OCI-LY1 (cell line): ENCODE measurements around the gene CACNA1B.

ENCODE experiments used
- H2AFZ ChIP-seq: fragments of 200-600 bp; sonication (generic), shearing (Covaris generic); 2 replicates; pipeline ENCODE4 v1.6.0; 2014; ENCODE audit warnings: antibody characterized with exemption, mild to moderate bottlenecking, low read length
- H3F3A ChIP-seq: fragments of 200-600 bp; sonication (generic), shearing (Covaris generic); 2 replicates; pipeline ENCODE4 v1.6.0; 2014; ENCODE audit warnings: mild to moderate bottlenecking, antibody characterized with exemption, low read length, moderate library complexity; ENCODE audit not compliant: insufficient read depth
- H3K27ac ChIP-seq: fragments of 200-600 bp; sonication (generic); 2 replicates; pipeline ENCODE4 v1.5.1; 2014; ENCODE audit warnings: low read length, mixed run types, mild to moderate bottlenecking, low read depth; ENCODE audit not compliant: poor library complexity, severe bottlenecking
- H3K27me3 ChIP-seq: fragments of 200-600 bp; sonication (generic); 2 replicates; pipeline ENCODE4 v1.6.0; 2014; ENCODE audit warnings: antibody characterized with exemption, mild to moderate bottlenecking, low read length, moderate library complexity; ENCODE audit not compliant: insufficient read depth
- H3K36me3 ChIP-seq: fragments of 200-600 bp; sonication (generic); 2 replicates; pipeline ENCODE4 v1.6.1; 2014; ENCODE audit warnings: mild to moderate bottlenecking, antibody characterized with exemption, low read length, moderate library complexity, mixed read lengths; ENCODE audit not compliant: insufficient read depth
- H3K4me1 ChIP-seq: fragments of 200-600 bp; sonication (generic); 2 replicates; pipeline ENCODE4 v1.5.1; 2014; ENCODE audit warnings: mild to moderate bottlenecking, low read length, moderate library complexity; ENCODE audit not compliant: insufficient read depth, severe bottlenecking
- H3K4me2 ChIP-seq: fragments of 200-600 bp; sonication (generic), shearing (Covaris generic); 2 replicates; pipeline ENCODE4 v1.6.1; 2014; ENCODE audit warnings: low read length
- H3K4me3 ChIP-seq: fragments of 200-600 bp; sonication (generic); 2 replicates; pipeline ENCODE4 v1.5.1; 2014; ENCODE audit warnings: low read length, low read depth, mild to moderate bottlenecking, mixed read lengths; ENCODE audit not compliant: poor library complexity, severe bottlenecking
- H3K79me2 ChIP-seq: fragments of 200-600 bp; shearing (Covaris generic); 2 replicates; pipeline ENCODE4 v1.6.1; 2016; ENCODE audit warnings: mixed run types, low read length, mixed read lengths; ENCODE audit not compliant: insufficient read depth
- H3K9ac ChIP-seq: fragments of 200-600 bp; sonication (generic), shearing (Covaris generic); 2 replicates; pipeline ENCODE4 v1.6.1; 2014; ENCODE audit warnings: mild to moderate bottlenecking, low read length, mixed read lengths
- H3K9me2 ChIP-seq: fragments of 200-600 bp; sonication (generic), shearing (Covaris generic); 2 replicates; pipeline ENCODE4 v1.6.1; 2014; ENCODE audit warnings: low read depth, mild to moderate bottlenecking, low read length, mixed read lengths
- H3K9me3 ChIP-seq: fragments of 200-600 bp; shearing (Covaris generic); 2 replicates; pipeline ENCODE4 v1.6.1; 2014; ENCODE audit warnings: low read length, mixed read lengths
- H4K20me1 ChIP-seq: fragments of 200-600 bp; sonication (generic), shearing (Covaris generic); 2 replicates; pipeline ENCODE4 v1.6.0; 2016; ENCODE audit warnings: mild to moderate bottlenecking, low read length; ENCODE audit not compliant: insufficient read depth
- EZH2 ChIP-seq: fragments of 200-600 bp; sonication (generic), shearing (Covaris generic); IDR thresholded peaks from 2 replicates; pipeline ENCODE4 v1.8.0; 2017; ENCODE audit warnings: borderline replicate concordance, mixed run types, mild to moderate bottlenecking, antibody characterized with exemption, low read length, moderate library complexity, mixed read lengths
- TF ChIP-seq, protein P1 (sequence below): fragments of 200-600 bp; sonication (generic), shearing (Covaris generic); IDR thresholded peaks from 2 replicates; pipeline ENCODE4 v1.5.1; 2017; ENCODE audit warnings: mild to moderate bottlenecking, antibody characterized with exemption, low read length, moderate library complexity, mixed read lengths

CACNA1B gene

DNA sequence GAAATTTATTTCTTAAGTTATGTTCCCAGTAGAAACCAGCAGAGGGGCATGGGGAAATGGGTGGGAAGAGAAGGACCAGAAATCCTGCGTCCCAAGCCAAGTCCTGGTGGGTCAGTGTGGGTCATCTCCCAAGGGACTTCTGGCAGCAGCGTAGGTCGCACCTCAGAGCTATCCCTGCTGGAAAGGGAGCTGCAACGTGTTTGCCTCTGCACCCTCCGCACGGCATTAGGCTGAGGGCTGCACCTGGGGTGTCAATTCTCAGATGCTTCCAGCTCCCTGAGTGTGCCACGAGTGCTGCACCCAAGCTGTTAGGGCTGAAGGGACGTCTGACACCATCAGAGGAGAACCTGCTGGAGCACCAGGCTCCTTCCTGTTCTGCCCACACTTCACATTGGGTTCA lies 182.8 kb downstream of the CACNA1B start:
- no peaks in the 10 kb centered on the region for H3F3A ChIP-seq
- no peak overlapping the region for H2AFZ ChIP-seq
- H3K36me3 ChIP-seq, result no peaks in the 10 kb centered on the region
- no peaks in the 10 kb centered on the region for H3K79me2 ChIP-seq
- H3K9me3 ChIP-seq, result no peaks in the 10 kb centered on the region
- H3K4me2 ChIP-seq, result no peak overlapping the region
- no peak overlapping the region for H3K9ac ChIP-seq
- no peak for TF ChIP-seq EZH2
- TF ChIP-seq, protein P1, sequence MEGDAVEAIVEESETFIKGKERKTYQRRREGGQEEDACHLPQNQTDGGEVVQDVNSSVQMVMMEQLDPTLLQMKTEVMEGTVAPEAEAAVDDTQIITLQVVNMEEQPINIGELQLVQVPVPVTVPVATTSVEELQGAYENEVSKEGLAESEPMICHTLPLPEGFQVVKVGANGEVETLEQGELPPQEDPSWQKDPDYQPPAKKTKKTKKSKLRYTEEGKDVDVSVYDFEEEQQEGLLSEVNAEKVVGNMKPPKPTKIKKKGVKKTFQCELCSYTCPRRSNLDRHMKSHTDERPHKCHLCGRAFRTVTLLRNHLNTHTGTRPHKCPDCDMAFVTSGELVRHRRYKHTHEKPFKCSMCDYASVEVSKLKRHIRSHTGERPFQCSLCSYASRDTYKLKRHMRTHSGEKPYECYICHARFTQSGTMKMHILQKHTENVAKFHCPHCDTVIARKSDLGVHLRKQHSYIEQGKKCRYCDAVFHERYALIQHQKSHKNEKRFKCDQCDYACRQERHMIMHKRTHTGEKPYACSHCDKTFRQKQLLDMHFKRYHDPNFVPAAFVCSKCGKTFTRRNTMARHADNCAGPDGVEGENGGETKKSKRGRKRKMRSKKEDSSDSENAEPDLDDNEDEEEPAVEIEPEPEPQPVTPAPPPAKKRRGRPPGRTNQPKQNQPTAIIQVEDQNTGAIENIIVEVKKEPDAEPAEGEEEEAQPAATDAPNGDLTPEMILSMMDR, result no peak
- no peaks in the 10 kb centered on the region for H4K20me1 ChIP-seq
- no peak overlapping the region for H3K4me3 ChIP-seq
- 0 out of 2 replicates have a peak, but pooled peaks cover 4% of the 10 kb centered on the region for H3K27me3 ChIP-seq
- H3K27ac ChIP-seq, result no peak overlapping the region
- no peaks in the 10 kb centered on the region for H3K9me2 ChIP-seq
- no peaks in the 10 kb centered on the region for H3K4me1 ChIP-seq

DNA sequence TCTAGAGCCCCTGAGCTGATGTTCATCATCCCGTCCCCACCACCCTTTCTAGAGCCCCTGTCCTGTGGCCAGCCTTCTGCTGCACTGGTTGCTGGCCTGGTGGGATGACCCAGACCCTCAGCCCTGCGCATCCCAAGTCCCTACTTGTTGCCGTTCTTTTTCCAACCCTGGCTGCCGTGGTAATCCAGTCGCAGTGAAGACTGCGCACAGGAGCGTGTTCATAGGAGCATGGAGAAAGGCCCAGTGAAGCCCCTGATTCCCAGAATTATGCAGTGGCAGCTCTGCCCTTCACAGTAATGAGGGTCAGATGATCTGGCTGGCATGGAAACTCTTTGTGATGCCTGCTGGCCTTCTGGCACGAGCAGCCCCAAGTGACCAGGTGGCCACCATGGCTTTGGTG lies 183.3 kb downstream of the CACNA1B start:
- Histone ChIP-seq H3F3A (no peaks in the 10 kb centered on the region), H3K27ac (no peak overlapping the region), H3K36me3 (no peaks in the 10 kb centered on the region), H3K4me2 (no peak overlapping the region), H3K4me3 (no peak overlapping the region), H3K9me2 (no peaks in the 10 kb centered on the region), H3K4me1 (no peaks in the 10 kb centered on the region), H4K20me1 (no peaks in the 10 kb centered on the region), H3K9ac (no peak overlapping the region), H3K9me3 (no peaks in the 10 kb centered on the region), H3K27me3 (0 out of 2 replicates have a peak, but pooled peaks cover 4% of the 10 kb centered on the region), H3K79me2 (no peaks in the 10 kb centered on the region), H2AFZ (no peak overlapping the region)
- no peak for TF ChIP-seq EZH2
- TF ChIP-seq, protein P1, result no peak

DNA sequence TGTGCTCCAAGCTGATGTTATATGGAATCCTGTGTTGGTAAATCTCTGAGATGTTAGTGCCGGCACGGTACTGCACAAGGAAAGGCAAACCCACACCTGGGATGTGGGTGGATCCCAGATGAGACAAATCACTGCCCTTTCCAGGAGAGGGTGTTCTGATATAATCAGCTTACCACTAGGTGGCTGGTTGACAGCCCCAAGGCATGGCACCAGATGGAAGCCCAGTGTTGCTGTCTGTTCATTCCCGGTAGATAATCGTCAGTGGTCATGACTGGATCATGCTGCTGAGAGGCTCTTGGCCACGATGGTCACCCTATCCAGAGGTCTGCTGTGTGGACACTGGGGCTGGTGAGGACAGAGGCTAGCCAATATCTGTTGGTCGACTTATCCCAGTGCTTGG lies 184.0 kb downstream of the CACNA1B start:
- Histone ChIP-seq H3K79me2 (no peaks in the 10 kb centered on the region), H4K20me1 (no peaks in the 10 kb centered on the region), H3K4me1 (no peaks in the 10 kb centered on the region), H3K9me2 (no peaks in the 10 kb centered on the region), H2AFZ (no peak overlapping the region), H3K27ac (no peak overlapping the region), H3K4me3 (no peak overlapping the region), H3K9me3 (no peaks in the 10 kb centered on the region), H3K36me3 (no peaks in the 10 kb centered on the region), H3K27me3 (no peaks in the 10 kb centered on the region), H3F3A (no peaks in the 10 kb centered on the region), H3K4me2 (no peak overlapping the region), H3K9ac (no peak overlapping the region)
- TF ChIP-seq, protein P1, result no peak
- no peak for TF ChIP-seq EZH2
